ENCODE results near the gene TMCC3. TPM values are rescaled to one million over a fixed set of nuclear protein-coding genes. Genes with fewer than 3 reads are reported as not detected.

TMCC3 gene
- total RNA-seq, 1 experiment from 2014 or later: 2.2 TPM

DNA sequence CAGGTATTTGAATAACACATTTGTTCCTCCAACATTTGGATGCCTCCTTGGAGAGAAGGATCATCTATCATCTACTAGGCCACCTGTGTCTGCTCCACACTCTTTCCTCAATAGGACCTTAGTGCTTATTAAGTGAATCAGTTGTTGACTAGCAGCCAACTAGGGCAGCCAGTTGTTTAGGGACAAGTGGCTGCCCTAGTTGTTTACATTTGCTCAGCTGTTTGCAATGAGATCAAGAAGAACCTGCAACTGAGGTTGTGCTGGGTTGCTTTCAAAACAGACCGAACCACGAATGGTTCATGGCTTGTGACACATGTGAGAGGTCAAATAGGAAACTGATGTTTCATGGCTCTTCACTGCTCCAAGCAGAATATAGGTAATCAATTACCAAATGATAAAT, 53.8 kb downstream of the TMCC3 start:
- CTCF ChIA-PET: no interaction called here

DNA sequence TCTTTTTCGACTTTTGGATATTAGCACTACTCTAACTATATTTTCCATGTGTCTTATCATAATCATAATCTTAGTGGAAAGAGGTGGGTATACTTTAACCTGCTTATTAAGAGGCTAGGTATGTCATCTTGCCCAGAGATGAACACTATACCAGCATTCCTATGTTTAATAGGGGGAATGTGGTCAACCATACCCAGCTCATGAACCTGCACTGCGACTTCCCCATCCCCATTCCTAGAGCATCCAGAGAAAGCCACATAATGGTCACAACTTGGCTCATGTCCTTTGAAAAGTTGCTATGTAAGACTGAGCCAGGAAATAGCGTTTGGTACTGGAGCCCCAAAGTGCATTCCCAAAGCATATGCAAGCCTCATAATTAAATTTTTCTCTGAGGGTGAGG, 55.2 kb downstream of the TMCC3 start:
- ChIA-PET CTCF (no interaction called here), POLR2A (no interaction called here)
- no peak overlapping the region for H3K27ac Mint-ChIP-seq
- no peaks in the 10 kb centered on the region for H3K9me3 Mint-ChIP-seq
- no peak overlapping the region for H3K4me3 Mint-ChIP-seq
- ATAC-seq: no peak
- H3K4me1 Mint-ChIP-seq: peaks cover 15% of the 10 kb centered on the region
- no peaks in the 10 kb centered on the region for H3K36me3 Mint-ChIP-seq
- DNase-seq (ENCODE audit: low spot score): no peak
- no peaks in the 10 kb centered on the region for H3K27me3 Mint-ChIP-seq (ENCODE audit: low read depth)
- TF ChIP-seq SOX15 (CRISPR knock-in tag; IDR thresholded peaks at IDR 0.05): no peak
- TF ChIP-seq FOXP1 (CRISPR knock-in tag; IDR thresholded peaks at IDR 0.05; ENCODE audit: borderline replicate concordance): no peak
- TF ChIP-seq, protein P1, sequence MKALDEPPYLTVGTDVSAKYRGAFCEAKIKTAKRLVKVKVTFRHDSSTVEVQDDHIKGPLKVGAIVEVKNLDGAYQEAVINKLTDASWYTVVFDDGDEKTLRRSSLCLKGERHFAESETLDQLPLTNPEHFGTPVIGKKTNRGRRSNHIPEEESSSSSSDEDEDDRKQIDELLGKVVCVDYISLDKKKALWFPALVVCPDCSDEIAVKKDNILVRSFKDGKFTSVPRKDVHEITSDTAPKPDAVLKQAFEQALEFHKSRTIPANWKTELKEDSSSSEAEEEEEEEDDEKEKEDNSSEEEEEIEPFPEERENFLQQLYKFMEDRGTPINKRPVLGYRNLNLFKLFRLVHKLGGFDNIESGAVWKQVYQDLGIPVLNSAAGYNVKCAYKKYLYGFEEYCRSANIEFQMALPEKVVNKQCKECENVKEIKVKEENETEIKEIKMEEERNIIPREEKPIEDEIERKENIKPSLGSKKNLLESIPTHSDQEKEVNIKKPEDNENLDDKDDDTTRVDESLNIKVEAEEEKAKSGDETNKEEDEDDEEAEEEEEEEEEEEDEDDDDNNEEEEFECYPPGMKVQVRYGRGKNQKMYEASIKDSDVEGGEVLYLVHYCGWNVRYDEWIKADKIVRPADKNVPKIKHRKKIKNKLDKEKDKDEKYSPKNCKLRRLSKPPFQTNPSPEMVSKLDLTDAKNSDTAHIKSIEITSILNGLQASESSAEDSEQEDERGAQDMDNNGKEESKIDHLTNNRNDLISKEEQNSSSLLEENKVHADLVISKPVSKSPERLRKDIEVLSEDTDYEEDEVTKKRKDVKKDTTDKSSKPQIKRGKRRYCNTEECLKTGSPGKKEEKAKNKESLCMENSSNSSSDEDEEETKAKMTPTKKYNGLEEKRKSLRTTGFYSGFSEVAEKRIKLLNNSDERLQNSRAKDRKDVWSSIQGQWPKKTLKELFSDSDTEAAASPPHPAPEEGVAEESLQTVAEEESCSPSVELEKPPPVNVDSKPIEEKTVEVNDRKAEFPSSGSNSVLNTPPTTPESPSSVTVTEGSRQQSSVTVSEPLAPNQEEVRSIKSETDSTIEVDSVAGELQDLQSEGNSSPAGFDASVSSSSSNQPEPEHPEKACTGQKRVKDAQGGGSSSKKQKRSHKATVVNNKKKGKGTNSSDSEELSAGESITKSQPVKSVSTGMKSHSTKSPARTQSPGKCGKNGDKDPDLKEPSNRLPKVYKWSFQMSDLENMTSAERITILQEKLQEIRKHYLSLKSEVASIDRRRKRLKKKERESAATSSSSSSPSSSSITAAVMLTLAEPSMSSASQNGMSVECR (CRISPR knock-in tag; IDR thresholded peaks at IDR 0.05; ENCODE audit: borderline replicate concordance): no peak
- TF ChIP-seq, protein P2, sequence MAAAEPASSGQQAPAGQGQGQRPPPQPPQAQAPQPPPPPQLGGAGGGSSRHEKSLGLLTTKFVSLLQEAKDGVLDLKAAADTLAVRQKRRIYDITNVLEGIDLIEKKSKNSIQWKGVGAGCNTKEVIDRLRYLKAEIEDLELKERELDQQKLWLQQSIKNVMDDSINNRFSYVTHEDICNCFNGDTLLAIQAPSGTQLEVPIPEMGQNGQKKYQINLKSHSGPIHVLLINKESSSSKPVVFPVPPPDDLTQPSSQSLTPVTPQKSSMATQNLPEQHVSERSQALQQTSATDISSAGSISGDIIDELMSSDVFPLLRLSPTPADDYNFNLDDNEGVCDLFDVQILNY (CRISPR knock-in tag; IDR thresholded peaks at IDR 0.05): no peak
- TF ChIP-seq NR1H2 (CRISPR knock-in tag; IDR thresholded peaks at IDR 0.05): no peak
- no peak for TF ChIP-seq ETV6 (CRISPR knock-in tag; IDR thresholded peaks at IDR 0.05)
- no peak for TF ChIP-seq NFE2L1 (CRISPR knock-in tag; IDR thresholded peaks at IDR 0.05)
- no peak for TF ChIP-seq MXD4 (CRISPR knock-in tag; IDR thresholded peaks at IDR 0.05; ENCODE audit: borderline replicate concordance)
- TF ChIP-seq ZNF138 (CRISPR knock-in tag; conservative IDR thresholded peaks at IDR 0.05): no peak
- TF ChIP-seq ZNF671 (CRISPR knock-in tag; IDR thresholded peaks at IDR 0.05): no peak
- TF ChIP-seq ZNF396 (CRISPR knock-in tag; IDR thresholded peaks at IDR 0.05; ENCODE audit: borderline replicate concordance): no peak

More for the DNA sequence above, 53.8 kb downstream of the TMCC3 start:
- H3K4me3 Mint-ChIP-seq: no peak overlapping the region
- TF ChIP-seq JUN (CRISPR knock-in tag; IDR thresholded peaks at IDR 0.05) (no peak), ZBTB43 (CRISPR knock-in tag; IDR thresholded peaks at IDR 0.05) (no peak), NFYB (CRISPR knock-in tag; conservative IDR thresholded peaks at IDR 0.05; ENCODE audit: low read depth) (no peak), FOXK1 (CRISPR knock-in tag; IDR thresholded peaks at IDR 0.05) (no peak), ZNF396 (CRISPR knock-in tag; IDR thresholded peaks at IDR 0.05; ENCODE audit: borderline replicate concordance) (no peak), RELA (CRISPR knock-in tag; IDR thresholded peaks at IDR 0.05; ENCODE audit: borderline replicate concordance) (no peak), FOXJ3 (CRISPR knock-in tag; IDR thresholded peaks at IDR 0.05; ENCODE audit: borderline replicate concordance) (no peak), CREB1 (CRISPR knock-in tag; IDR thresholded peaks at IDR 0.05) (no peak), ZNF263 (CRISPR knock-in tag; IDR thresholded peaks at IDR 0.05; ENCODE audit: low read depth) (no peak), EMX1 (CRISPR knock-in tag; IDR thresholded peaks at IDR 0.05) (no peak), NFATC4 (CRISPR knock-in tag; IDR thresholded peaks at IDR 0.05) (no peak), ZNF671 (CRISPR knock-in tag; IDR thresholded peaks at IDR 0.05) (no peak), KAT7 (CRISPR knock-in tag; IDR thresholded peaks at IDR 0.05; ENCODE audit: borderline replicate concordance) (no peak), IRF1 (CRISPR knock-in tag; IDR thresholded peaks at IDR 0.05) (no peak), MXD4 (CRISPR knock-in tag; IDR thresholded peaks at IDR 0.05; ENCODE audit: borderline replicate concordance) (no peak)
- TF ChIP-seq, protein P3, sequence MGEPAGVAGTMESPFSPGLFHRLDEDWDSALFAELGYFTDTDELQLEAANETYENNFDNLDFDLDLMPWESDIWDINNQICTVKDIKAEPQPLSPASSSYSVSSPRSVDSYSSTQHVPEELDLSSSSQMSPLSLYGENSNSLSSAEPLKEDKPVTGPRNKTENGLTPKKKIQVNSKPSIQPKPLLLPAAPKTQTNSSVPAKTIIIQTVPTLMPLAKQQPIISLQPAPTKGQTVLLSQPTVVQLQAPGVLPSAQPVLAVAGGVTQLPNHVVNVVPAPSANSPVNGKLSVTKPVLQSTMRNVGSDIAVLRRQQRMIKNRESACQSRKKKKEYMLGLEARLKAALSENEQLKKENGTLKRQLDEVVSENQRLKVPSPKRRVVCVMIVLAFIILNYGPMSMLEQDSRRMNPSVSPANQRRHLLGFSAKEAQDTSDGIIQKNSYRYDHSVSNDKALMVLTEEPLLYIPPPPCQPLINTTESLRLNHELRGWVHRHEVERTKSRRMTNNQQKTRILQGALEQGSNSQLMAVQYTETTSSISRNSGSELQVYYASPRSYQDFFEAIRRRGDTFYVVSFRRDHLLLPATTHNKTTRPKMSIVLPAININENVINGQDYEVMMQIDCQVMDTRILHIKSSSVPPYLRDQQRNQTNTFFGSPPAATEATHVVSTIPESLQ (CRISPR knock-in tag; IDR thresholded peaks at IDR 0.05): no peak
- TF ChIP-seq, protein P4, sequence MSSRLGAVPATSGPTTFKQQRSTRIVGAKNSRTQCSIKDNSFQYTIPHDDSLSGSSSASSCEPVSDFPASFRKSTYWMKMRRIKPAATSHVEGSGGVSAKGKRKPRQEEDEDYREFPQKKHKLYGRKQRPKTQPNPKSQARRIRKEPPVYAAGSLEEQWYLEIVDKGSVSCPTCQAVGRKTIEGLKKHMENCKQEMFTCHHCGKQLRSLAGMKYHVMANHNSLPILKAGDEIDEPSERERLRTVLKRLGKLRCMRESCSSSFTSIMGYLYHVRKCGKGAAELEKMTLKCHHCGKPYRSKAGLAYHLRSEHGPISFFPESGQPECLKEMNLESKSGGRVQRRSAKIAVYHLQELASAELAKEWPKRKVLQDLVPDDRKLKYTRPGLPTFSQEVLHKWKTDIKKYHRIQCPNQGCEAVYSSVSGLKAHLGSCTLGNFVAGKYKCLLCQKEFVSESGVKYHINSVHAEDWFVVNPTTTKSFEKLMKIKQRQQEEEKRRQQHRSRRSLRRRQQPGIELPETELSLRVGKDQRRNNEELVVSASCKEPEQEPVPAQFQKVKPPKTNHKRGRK (CRISPR knock-in tag; IDR thresholded peaks at IDR 0.05; ENCODE audit: borderline replicate concordance): no peak
- TF ChIP-seq, protein P5, sequence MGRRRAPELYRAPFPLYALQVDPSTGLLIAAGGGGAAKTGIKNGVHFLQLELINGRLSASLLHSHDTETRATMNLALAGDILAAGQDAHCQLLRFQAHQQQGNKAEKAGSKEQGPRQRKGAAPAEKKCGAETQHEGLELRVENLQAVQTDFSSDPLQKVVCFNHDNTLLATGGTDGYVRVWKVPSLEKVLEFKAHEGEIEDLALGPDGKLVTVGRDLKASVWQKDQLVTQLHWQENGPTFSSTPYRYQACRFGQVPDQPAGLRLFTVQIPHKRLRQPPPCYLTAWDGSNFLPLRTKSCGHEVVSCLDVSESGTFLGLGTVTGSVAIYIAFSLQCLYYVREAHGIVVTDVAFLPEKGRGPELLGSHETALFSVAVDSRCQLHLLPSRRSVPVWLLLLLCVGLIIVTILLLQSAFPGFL (CRISPR knock-in tag; IDR thresholded peaks at IDR 0.05; ENCODE audit: borderline replicate concordance): no peak
- no peak for DNase-seq (ENCODE audit: low spot score)
- ATAC-seq: no peak
- peaks cover 7% of the 10 kb centered on the region; the same call in 1 of the 2 replicates for H3K4me1 Mint-ChIP-seq
- POLR2A ChIA-PET: no interaction called here
- no peaks in the 10 kb centered on the region for H3K27me3 Mint-ChIP-seq (ENCODE audit: low read depth)
- no peaks in the 10 kb centered on the region for H3K9me3 Mint-ChIP-seq
- no peaks in the 10 kb centered on the region for H3K36me3 Mint-ChIP-seq
- H3K27ac Mint-ChIP-seq: no peak overlapping the region
